Activated CD4-positive, alpha-beta T cell treated with anti-CD3 and anti-CD28 coated beads, Interleukin-2, amount 10 ng/mL, durations not matched to agents 24 days and 14 days (primary cell): ENCODE measurements around the gene XKR7. TPM values are rescaled to one million over a fixed set of nuclear protein-coding genes. Genes with fewer than 3 reads are reported as not detected.
A peak's percentile ranks its signal among the peaks of the same experiment; 100 is the strongest.

Experiments
- DNase-seq: peaks from one replicate; pipeline ENCODE4 v3.0.0; 2022
- H3K27ac Mint-ChIP-seq: one replicate; pipeline ENCODE4 v1.8.0; 2022; ENCODE audit warnings: mild to moderate bottlenecking, mixed read lengths
- H3K27me3 Mint-ChIP-seq: one replicate; pipeline ENCODE4 v1.8.0; 2022; ENCODE audit warnings: mixed read lengths
- H3K36me3 Mint-ChIP-seq: one replicate; pipeline ENCODE4 v1.8.0; 2022; ENCODE audit warnings: low read depth, mild to moderate bottlenecking, mixed read lengths
- H3K4me1 Mint-ChIP-seq: one replicate; pipeline ENCODE4 v1.8.0; 2021; ENCODE audit warnings: mixed read lengths
- H3K4me3 Mint-ChIP-seq: one replicate; pipeline ENCODE4 v1.8.0; 2022; ENCODE audit warnings: mild to moderate bottlenecking, moderate library complexity, mixed read lengths
- H3K9me3 Mint-ChIP-seq: one replicate; pipeline ENCODE4 v1.8.0; 2021; ENCODE audit warnings: mixed read lengths
- intact Hi-C: fragments of 100-400 bp; cut with micrococcal nuclease; formaldehyde crosslinking; loops from one replicate; pipeline ENCODE4 v1.15.1; 2023
- total RNA-seq: library from RNA; stranded (reverse); gene quantifications from 2 replicates; pipeline ENCODE4 v1.2.3, GENCODE V29; 2022

XKR7 gene
- total RNA-seq, 1 donor from 2014 or later = not detected

- Mint-ChIP-seq H3K27me3 (peaks cover 49% of the 10 kb centered on the region), H3K4me3 (no peak overlapping the region), H3K9me3 (no peaks in the 10 kb centered on the region), H3K27ac (no peak overlapping the region), H3K36me3 (no peaks in the 10 kb centered on the region), H3K4me1 (peaks cover 2% of the 10 kb centered on the region)
- intact Hi-C loops = loop anchor here (10.0 kb wide), 1 partner anchor 212 kb away; no protein-coding TSS in a partner anchor
- no peak for DNase-seq
Observed at GRCh38 chr20:32036716-32037485, 69.0 kb downstream of the XKR7 start.

- Mint-ChIP-seq H3K9me3 (no peaks in the 10 kb centered on the region), H3K4me3 (no peak overlapping the region), H3K4me1 (peaks cover 2% of the 10 kb centered on the region), H3K27ac (no peak overlapping the region), H3K27me3 (peaks cover 49% of the 10 kb centered on the region), H3K36me3 (no peaks in the 10 kb centered on the region)
- no peak for DNase-seq
- intact Hi-C loops = loop anchor here (10.0 kb wide), 1 partner anchor 213 kb away; no protein-coding TSS in a partner anchor
Observed at GRCh38 chr20:32037929-32038328, 70.0 kb downstream of the XKR7 start.

- DNase-seq = no peak
- intact Hi-C loops = no loop called here
- no peak overlapping the region for H3K27ac Mint-ChIP-seq
- no peaks in the 10 kb centered on the region for H3K9me3 Mint-ChIP-seq
- no peak overlapping the region for H3K4me3 Mint-ChIP-seq
- peaks cover 49% of the 10 kb centered on the region for H3K27me3 Mint-ChIP-seq
- H3K36me3 Mint-ChIP-seq = no peaks in the 10 kb centered on the region
- H3K4me1 Mint-ChIP-seq = peaks cover 2% of the 10 kb centered on the region
Observed at GRCh38 chr20:32040142-32040953, 72.4 kb downstream of the XKR7 start.

GRCh38 chr20:32045999-32046398 lies 78.0 kb downstream of the XKR7 start:
- Mint-ChIP-seq H3K27ac (no peak overlapping the region), H3K9me3 (no peaks in the 10 kb centered on the region), H3K27me3 (peaks cover 65% of the 10 kb centered on the region), H3K4me3 (no peak overlapping the region), H3K4me1 (no peaks in the 10 kb centered on the region), H3K36me3 (no peaks in the 10 kb centered on the region)
- intact Hi-C loops = no loop called here
- no peak for DNase-seq

- no peak overlapping the region for H3K4me3 Mint-ChIP-seq
Observed at GRCh38 chr20:32050324-32050841, 82.4 kb downstream of the XKR7 start.

GRCh38 chr20:32050851-32051556 lies 83.1 kb downstream of the XKR7 start:
- Mint-ChIP-seq H3K9me3 (no peaks in the 10 kb centered on the region), H3K27ac (no peak overlapping the region), H3K4me3 (peak overlapping the region; percentile 79), H3K4me1 (peaks cover 14% of the 10 kb centered on the region), H3K27me3 (peaks cover 63% of the 10 kb centered on the region), H3K36me3 (no peaks in the 10 kb centered on the region)
- intact Hi-C loops = no loop called here
- peak; percentile 64 for DNase-seq

More at GRCh38 chr20:32050324-32050841, 82.4 kb downstream of the XKR7 start:
- no peak for DNase-seq
- Mint-ChIP-seq H3K9me3 (no peaks in the 10 kb centered on the region), H3K27me3 (peaks cover 67% of the 10 kb centered on the region), H3K36me3 (no peaks in the 10 kb centered on the region), H3K27ac (no peak overlapping the region), H3K4me1 (peaks cover 14% of the 10 kb centered on the region)
- intact Hi-C loops = no loop called here

- peaks cover 56% of the 10 kb centered on the region for H3K27me3 Mint-ChIP-seq
- no peaks in the 10 kb centered on the region for H3K9me3 Mint-ChIP-seq
- peaks cover 14% of the 10 kb centered on the region for H3K4me1 Mint-ChIP-seq
- peak overlapping the region; percentile 79 for H3K4me3 Mint-ChIP-seq
- no peaks in the 10 kb centered on the region for H3K36me3 Mint-ChIP-seq
- DNase-seq = no peak
- peak overlapping the region; percentile 37 for H3K27ac Mint-ChIP-seq
- intact Hi-C loops = no loop called here
Observed at GRCh38 chr20:32051720-32052089, 83.8 kb downstream of the XKR7 start.

- peaks cover 55% of the 10 kb centered on the region for H3K27me3 Mint-ChIP-seq
- no peaks in the 10 kb centered on the region for H3K36me3 Mint-ChIP-seq
- intact Hi-C loops = no loop called here
- H3K4me3 Mint-ChIP-seq = peak within 1 kb of the TSS; percentile 79
- DNase-seq = peak; percentile 63
- H3K4me1 Mint-ChIP-seq = peaks cover 14% of the 10 kb centered on the region
- peak within 1 kb of the TSS; percentile 37 for H3K27ac Mint-ChIP-seq
- no peaks in the 10 kb centered on the region for H3K9me3 Mint-ChIP-seq
Observed at GRCh38 chr20:32052090-32052777, 84.3 kb downstream of the XKR7 start, which contains the start of gene HCK. Gene HCK, plus strand, starts transcription at chr20:32052242.

GRCh38 chr20:32052778-32053362 lies 84.9 kb downstream of the XKR7 start:
- intact Hi-C loops = no loop called here
- Mint-ChIP-seq H3K27ac (no peak overlapping the region), H3K36me3 (no peaks in the 10 kb centered on the region), H3K9me3 (no peaks in the 10 kb centered on the region), H3K4me3 (peak overlapping the region; percentile 43), H3K4me1 (peaks cover 14% of the 10 kb centered on the region), H3K27me3 (peaks cover 52% of the 10 kb centered on the region)
- DNase-seq = no peak

Other genes starting within 250 kb of the XKR7 start
- gene BCL2L1, start 245.3 kb upstream of the XKR7 start, total RNA-seq = 379 and 381 TPM in 2 replicates
- 60.1 and 61.3 TPM in 2 replicates for gene TPX2, start 228.9 kb upstream of the XKR7 start, total RNA-seq
- gene MYLK2, start 148.8 kb upstream of the XKR7 start, total RNA-seq = 0.26 and 0.28 TPM in 2 replicates
- gene FOXS1, start 122.5 kb upstream of the XKR7 start, total RNA-seq = not detected in 2 replicates
- gene DUSP15, start 97.6 kb upstream of the XKR7 start, total RNA-seq = not detected in 2 replicates
- gene TTLL9, start 97.5 kb upstream of the XKR7 start, total RNA-seq = not detected in 2 replicates
- 18.2 and 19.3 TPM in 2 replicates for gene PDRG1, start 16.1 kb upstream of the XKR7 start, total RNA-seq
- gene CCM2L, start 42.3 kb downstream of the XKR7 start, total RNA-seq = not detected in 2 replicates
- gene HCK, start 84.1 kb downstream of the XKR7 start, total RNA-seq = not detected in 2 replicates
- gene TM9SF4, start 141.6 kb downstream of the XKR7 start, total RNA-seq = 48.9 and 49.8 TPM in 2 replicates
- 119 and 120 TPM in 2 replicates for gene PLAGL2, start 239.6 kb downstream of the XKR7 start, total RNA-seq
- 65.7 and 68.1 TPM in 2 replicates for gene POFUT1, start 239.7 kb downstream of the XKR7 start, total RNA-seq